Posterior vena cava (tissue), 2 donors: Measurements from ENCODE around the gene FRMD8. TPM values are rescaled to one million over a fixed set of nuclear protein-coding genes. Genes with fewer than 3 reads are reported as not detected.
A peak's percentile ranks its signal among the peaks of the same experiment; 100 is the strongest.
"Not testable (repeated sequence)": the region's sequence is repeated elsewhere in the genome, so short reads cannot be mapped to it uniquely, and the experiment has no call there.

ENCODE experiments used
- DNase-seq: peaks from one replicate; pipeline ENCODE4 v3.0.0-alpha.2; 2020; ENCODE audit warnings: low spot score
- intact Hi-C, 2 donors: fragments of 100-400 bp; cut with DNase I; formaldehyde crosslinking; loops; one replicate each; pipeline versions ENCODE4 v1.14.1 to v1.14.2; 2022 to 2023
- total RNA-seq, 2 donors: library from RNA; stranded (reverse); fragmentation: NEBNext Ultra II Directional; extraction: Animal tissue kit (Norgen Biotek cat#: 25700); gene quantifications; one replicate each; pipeline ENCODE4 v1.2.1, GENCODE V29; 2021
- donor health status: DM: yes; HTN: yes; CAD: no.
- donor health status: DM: yes; HTN: yes; CAD: no.

Gene FRMD8
- total RNA-seq, 2 donors from 2014 or later, result 19.0 to 20.7 TPM

DNA sequence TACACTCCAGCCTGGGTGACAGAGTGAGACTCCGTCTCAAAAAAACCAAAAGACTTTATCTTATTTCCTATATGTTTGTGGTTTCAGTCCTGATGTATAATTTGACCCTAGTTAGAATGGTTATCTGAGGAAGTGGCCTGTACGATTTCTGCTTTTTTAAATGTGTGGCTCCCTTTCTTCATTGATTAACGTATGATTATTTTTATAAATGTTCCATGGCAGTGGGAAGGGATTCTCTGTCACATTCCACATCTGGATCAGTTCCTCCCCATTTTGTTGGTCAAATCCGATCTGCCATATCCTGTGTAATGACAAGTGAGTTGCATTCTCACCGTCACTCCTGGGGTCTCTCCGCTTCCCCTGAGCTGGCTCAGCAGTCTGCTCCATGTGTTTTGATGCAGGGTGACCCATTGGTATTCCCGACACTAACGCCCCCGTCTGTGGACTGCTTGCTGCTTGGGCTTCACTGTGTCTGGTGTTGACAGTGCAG lies 56.5 kb downstream of the FRMD8 start:
- DNase-seq, result peak; percentile 76
- intact Hi-C loops, result no loop called here

DNA sequence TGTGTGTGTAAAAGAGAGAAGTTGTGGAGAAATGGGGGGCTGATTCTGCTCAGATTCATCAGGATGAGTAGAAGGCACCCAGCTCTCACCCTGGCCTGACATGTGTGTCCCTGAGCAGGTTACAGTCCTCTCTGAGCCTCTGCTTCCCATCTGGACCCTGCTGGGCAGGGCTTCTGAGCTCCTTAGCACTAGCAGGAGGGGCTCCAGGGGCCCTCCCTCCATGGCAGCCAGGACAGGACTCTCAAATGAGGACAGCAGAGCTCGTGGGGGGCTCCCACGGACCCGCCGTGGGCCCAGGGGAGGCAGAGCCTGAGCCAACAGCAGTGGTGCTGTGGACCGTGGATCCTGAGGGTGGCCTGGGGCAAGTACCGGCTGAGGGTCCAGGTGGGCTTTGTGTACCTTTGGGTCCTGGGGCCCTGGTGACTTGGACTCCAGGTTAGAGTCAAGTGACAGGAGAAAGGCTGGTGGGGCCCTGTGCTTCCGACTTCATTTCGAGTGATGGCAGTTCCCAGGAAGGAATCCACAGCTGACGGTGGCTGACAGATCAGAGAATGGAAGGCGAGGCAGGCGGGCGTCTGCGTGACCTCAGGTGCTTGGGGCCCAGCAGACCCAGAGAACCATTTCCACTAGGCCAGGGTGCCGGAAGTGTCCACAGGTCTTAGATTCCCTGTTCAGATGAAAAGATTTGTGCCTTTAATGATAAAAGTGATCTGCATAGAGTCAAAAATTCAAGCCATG lies 58.0 kb downstream of the FRMD8 start:
- intact Hi-C loops, result no loop called here
- peak; percentile 82 for DNase-seq

DNA sequence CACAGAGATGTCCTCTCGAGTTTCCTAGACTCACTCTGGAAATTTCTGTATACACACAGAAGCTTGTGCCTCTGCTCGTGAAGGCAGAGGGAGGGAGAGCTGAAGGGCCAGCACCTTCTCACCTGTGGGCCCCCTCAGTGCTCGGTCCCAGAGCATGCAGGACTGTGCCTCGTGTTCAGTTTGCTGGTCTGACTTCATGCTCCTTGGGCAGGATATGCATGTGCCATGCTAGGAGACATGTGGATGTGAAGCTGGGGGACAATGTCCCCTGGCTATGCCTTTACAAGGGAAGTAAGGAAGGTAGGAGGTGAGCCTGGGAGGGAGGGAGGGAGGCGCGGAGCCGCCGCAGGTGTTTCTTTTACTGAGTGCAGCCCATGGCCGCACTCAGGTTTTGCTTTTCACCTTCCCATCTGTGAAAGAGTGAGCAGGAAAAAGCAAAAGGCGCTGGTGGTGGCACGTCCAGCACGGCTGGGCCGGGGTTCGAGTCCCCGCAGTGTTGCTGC lies 58.7 kb downstream of the FRMD8 start:
- intact Hi-C loops, result no loop called here
- no peak for DNase-seq

- peak; percentile 84 for DNase-seq
- intact Hi-C loops, result no loop called here
Observed at GRCh38 chr11:65445604-65446445, 59.4 kb downstream of the FRMD8 start.

DNA sequence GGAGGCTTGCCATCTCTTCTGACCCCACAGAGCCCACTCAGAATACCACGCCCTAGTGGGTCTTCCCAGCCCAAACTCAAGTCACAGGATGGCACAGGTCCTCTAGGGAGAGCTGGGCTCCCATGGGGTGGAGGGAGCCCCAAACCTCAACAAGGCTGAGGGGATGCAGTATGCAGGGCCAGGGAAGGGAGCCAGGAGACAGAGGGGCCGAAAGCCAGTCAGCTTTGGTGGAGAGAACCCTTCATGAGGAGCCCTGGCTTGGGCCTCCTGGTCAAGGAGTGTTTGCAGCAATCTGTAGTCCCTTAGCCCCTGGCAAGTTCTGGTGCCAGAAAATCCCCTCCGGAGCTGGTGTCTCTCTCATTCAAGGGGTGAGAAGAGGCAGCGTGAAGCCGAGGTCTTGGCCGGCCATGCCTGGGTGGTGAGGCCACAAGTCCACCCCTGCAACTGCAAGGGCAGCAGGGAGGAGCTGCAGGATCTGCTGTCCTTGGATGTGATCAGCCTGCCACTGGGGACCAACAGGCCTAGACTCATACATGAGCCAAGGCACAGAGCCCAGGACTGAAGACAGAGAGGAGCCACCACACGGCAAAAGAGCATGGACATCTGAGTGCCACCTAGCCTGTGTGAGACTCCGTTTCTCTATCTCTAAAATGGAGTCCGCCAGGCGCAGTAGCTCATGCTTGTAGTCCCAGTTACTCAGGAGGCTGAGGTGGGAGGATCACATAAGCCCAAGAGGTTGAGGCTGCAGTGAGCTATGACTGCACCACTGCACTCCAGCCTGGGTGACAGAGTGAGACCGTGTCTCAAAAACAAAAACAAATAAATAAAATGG lies 60.2 kb downstream of the FRMD8 start:
- peak; percentile 89 for DNase-seq
- intact Hi-C loops, result no loop called here

DNA sequence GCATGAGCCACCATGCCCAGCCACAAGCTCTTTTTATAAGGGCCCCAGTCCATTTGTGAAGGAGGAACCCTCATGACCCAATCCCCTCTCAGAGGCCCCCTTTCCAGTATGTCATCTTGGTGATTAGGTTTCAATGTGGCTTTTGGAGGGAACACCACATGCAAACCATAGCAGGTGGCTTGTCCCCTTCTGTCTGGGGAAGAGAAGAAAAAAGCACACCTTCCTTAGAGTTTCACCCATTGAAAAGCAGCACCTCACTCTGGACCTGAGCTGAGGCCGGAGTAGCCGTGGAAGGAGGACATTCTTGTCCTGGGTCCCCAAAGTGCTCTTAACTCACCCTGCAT lies 61.6 kb downstream of the FRMD8 start:
- DNase-seq, result no peak
- intact Hi-C loops, result no loop called here

- DNase-seq, result peak; percentile 85
- intact Hi-C loops, result no loop called here
Observed at GRCh38 chr11:65448418-65449105, 62.1 kb downstream of the FRMD8 start.

DNA sequence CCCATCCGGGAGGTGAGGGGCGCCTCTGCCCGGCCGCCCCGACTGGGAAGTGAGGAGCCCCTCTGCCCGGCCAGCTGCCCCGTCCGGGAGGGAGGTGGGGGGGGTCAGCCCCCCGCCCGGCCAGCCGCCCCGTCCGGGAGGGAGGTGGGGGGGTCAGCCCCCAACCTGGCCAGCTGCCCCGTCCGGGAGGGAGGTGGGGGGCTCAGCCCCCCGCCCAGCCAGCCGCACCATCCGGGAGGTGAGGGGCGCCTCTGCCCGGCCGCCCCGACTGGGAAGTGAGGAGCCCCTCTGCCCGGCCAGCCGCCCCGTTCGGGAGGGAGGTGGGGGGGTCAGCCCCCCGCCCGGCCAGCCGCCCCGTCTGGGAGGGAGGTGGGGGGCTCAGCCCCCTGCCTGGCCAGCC lies 64.9 kb downstream of the FRMD8 start:
- DNase-seq, result not testable (repeated sequence)

DNA sequence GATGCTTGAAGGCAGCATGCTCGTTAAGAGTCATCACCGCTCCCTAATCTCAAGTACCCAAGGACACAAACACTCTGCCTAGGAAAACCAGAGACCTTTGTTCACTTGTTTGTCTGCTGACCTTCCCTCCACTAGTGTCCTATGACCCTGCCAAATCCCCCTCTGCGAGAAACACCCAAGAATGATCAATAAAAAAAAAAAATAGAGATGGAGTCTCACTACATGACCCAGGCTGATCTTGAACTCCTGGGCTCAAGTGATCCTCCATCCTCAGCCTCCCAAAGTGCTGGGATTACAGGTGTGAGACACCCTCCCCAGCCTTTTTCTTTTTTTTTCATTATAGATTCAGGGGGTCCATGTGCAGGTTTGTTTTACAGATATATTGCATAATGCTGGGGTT lies 65.8 kb downstream of the FRMD8 start:
- DNase-seq, intact Hi-C loops: not testable (repeated sequence)

More for the DNA sequence above, 64.9 kb downstream of the FRMD8 start:
- intact Hi-C loops, result not testable (repeated sequence)

GRCh38 chr11:65452806-65453490 lies 66.5 kb downstream of the FRMD8 start:
- intact Hi-C loops, result no loop called here
- DNase-seq, result peak; percentile 83

DNA sequence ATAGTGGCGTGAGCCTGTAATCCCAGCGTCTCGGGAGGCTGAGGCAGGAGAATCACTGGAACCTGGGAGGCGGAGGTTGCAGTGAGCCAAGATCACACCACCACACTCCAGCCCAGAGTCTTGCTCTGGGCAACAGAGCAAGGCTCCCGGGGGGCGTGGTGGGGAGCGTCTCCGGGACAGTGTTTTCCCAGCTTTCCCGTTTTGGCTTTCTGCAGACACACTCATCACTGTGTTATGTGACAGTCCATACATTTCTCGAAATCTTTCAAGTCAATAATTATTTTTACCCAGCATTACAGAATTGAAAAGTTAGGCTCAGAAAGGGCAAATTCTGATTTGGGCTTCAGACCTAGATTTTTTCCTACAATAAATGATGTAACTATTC lies 67.9 kb downstream of the FRMD8 start:
- intact Hi-C loops, result no loop called here
- peak; percentile 81 for DNase-seq

DNA sequence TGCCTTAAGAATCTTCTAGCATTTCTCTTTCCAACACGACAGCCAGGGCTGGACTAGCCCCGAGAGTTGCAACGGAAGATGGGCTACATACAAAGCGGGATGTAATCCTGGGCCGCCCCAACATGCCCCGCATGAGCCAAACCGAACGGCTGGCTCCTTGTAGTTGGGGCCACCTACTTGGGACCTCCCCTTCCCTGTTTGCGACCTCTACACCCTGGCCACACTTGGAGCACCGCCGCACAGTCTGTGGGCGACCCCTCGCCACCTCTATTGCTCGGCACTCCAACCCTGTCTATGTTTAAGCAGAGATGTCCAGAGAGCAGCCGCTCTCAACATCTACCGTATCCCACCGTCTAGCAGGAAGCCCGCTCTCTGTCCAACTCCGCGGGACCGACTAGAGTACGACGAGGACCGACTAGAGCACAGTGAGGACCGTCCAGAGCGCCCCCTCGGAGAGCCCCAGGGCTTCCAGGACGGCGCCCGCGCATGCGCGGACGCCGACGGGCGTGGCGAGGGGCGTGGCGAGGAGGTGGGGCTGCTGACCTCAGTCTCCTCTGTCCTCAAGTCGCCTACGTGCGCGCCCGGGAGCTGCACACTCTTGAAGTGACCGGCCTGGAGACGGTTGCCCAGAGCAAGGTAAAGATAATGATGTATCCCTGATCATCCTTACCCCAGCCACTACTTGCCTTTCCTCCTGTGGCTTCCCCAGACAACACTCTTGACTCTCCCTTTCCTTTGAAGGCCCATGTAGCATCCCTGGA lies 68.4 kb downstream of the FRMD8 start:
- peak; percentile 96 for DNase-seq
- intact Hi-C loops, result no loop called here

DNA sequence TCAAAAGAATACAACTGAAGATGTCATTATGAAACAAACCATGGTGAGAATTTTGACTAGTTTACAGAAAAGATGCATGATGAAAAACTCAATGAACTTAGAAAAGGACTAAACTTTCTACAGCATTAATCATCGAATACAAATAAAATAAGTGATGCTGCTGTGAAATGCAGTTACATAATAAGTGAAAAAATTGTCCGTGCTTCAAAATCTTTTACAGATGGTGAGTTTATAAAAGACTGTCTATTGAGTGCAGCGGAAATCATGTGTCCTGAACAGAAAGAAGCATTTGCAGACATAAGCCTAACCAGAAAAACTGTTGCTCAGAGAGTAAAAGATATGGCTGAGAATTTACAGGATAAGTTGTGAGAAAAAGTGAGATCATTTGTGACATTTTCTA lies 70.0 kb downstream of the FRMD8 start:
- no peak for DNase-seq
- intact Hi-C loops, result no loop called here

- peak; percentile 59 for DNase-seq
- intact Hi-C loops, result no loop called here
Observed at GRCh38 chr11:65459552-65459951, 73.1 kb downstream of the FRMD8 start.
